Body of pancreas (tissue), 4 donors: ENCODE measurements around the gene CAMTA1. TPM values are rescaled to one million over a fixed set of nuclear protein-coding genes. Genes with fewer than 3 reads are reported as not detected.
A peak's percentile ranks its signal among the peaks of the same experiment; 100 is the strongest.

Experiments
- ATAC-seq: fragments of 150-250 bp; one replicate; pipeline ENCODE4 v1.9.1; 2016
- DNase-seq, 4 donors: peaks; one replicate each; pipeline ENCODE4 v3.0.0-alpha.2; 2019
- H3K27ac ChIP-seq, 4 donors: fragments of 200-600 bp; sonication (generic); 1 replicate in 3 of 4; 2 replicates in 1 of 4; pipeline versions ENCODE4 v1.5.1 to v1.6.1; 2016 to 2019; ENCODE audit warnings: mild to moderate bottlenecking in 1 of 4, mixed read lengths in 1 of 4, moderate library complexity in 1 of 4
- H3K27me3 ChIP-seq, 2 donors: fragments of 200-600 bp; sonication (generic); one replicate each; pipeline ENCODE4 v1.6.0; 2016; ENCODE audit warnings: mild to moderate bottlenecking in 1 of 2
- H3K36me3 ChIP-seq, 2 donors: fragments of 200-600 bp; sonication (generic); replicated peaks in 1 of 2; 2 replicates each; pipeline ENCODE4 v1.5.1; 2016; ENCODE audit warnings: low read depth in 2 of 2; ENCODE audit not compliant: insufficient read depth in 1 of 2
- H3K4me1 ChIP-seq: fragments of 200-600 bp; sonication (generic); one replicate; pipeline ENCODE4 v1.6.0; 2016
- H3K4me3 ChIP-seq, 2 donors: fragments of 200-600 bp; sonication (generic); 1 replicate in 1 of 2; 2 replicates in 1 of 2; pipeline ENCODE4 v1.5.1; 2016 to 2019
- H3K9me3 ChIP-seq, 3 donors: fragments of 200-600 bp; sonication (generic); 1 replicate in 2 of 3; 2 replicates in 1 of 3; pipeline ENCODE4 v1.5.1; 2016
- CTCF ChIP-seq, 7 experiments: fragments of 450-650 bp in 4 of 7; fragments of 200-600 bp in 3 of 7; sonication (generic) in 3 of 7; IDR thresholded peaks; one replicate each; pipeline ENCODE4 v1.5.1; 2016 to 2019; ENCODE audit warnings: antibody characterized with exemption in 7 of 7
- POLR2A ChIP-seq, 3 donors: fragments of 450-650 bp; IDR thresholded peaks; one replicate each; pipeline ENCODE4 v1.6.1; 2016; ENCODE audit warnings: antibody characterized with exemption in 3 of 3, mild to moderate bottlenecking in 2 of 3
- WGBS, 2 donors: methylation state at CpG; one replicate each; pipeline ENCODE4 v1.1.5; 2017; 5-methylcytosine and 5-hydroxymethylcytosine counted together
- intact Hi-C: fragments of 100-400 bp; cut with DNase I; formaldehyde crosslinking; loops from one replicate; pipeline ENCODE4 v1.15.1; 2023
- total RNA-seq, 2 donors: library from RNA; depleted of rRNA; stranded (reverse); fragments of >200 nt; gene quantifications; one replicate each; pipeline ENCODE4 v1.1.0, GENCODE V29; 2016

Gene CAMTA1
- total RNA-seq, 2 donors from 2014 or later: 36.3 to 59.7 TPM

DNA sequence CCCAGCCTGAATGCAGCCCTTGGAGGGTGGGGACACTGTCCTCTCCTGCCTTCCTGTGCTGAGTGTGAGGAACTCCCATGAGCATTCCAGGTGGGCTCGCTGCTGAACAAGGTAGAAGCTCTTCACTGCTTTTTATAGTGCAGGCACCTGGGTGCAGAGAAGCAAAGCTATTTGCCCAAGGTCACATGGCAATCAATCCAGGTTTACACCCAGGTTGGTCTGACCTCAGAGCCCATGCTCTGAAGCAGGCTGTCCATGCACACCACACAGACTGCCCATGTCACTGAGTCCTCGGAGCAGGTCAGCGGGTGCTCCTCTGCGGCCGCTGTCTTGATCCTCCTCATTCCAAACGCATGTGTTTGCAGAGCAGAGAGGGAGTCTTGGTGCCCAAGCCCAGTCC, 662.5 kb downstream of the CAMTA1 start:
- no peak overlapping the region for H3K27ac ChIP-seq
- peak in 3 of 4 donors; percentile 35 to 46 (median 42) for DNase-seq
- no peaks in the 10 kb centered on the region for H3K9me3 ChIP-seq
- peak; percentile 59 for ATAC-seq
- peaks cover 10% of the 10 kb centered on the region for H3K4me1 ChIP-seq
- no peaks in the 10 kb centered on the region for H3K36me3 ChIP-seq
- intact Hi-C loops: no loop called here
- WGBS, 2 donors: 50 to 60% methylated on average over 1 to 6 of the region's 6 CpGs
- H3K27me3 ChIP-seq: no peaks in the 10 kb centered on the region
- TF ChIP-seq CTCF (IDR thresholded peaks at IDR 0.05): no peak
- no peak for TF ChIP-seq POLR2A (IDR thresholded peaks at IDR 0.05)
- no peak overlapping the region for H3K4me3 ChIP-seq

DNA sequence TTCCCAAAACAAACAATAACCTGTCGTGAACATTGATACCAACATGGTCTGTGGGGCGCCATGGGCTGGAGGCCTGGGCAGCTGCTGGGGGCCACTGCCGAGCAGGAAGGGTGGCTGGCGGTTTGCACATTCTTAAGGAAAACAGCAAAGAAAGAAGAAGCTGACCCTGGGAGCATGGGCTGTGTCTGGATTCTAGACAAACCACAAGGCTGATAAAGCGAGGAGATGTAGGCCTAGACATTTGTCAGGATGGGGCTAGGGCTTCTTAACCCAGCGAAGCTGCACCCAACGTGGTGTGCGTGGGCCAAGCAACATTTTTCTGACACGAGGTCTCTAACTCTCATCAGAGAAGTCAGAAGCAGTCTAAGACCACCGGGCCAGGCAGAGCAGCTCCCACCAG, 663.7 kb downstream of the CAMTA1 start:
- DNase-seq: no peak

GRCh38 chr1:7449750-7450149, 664.5 kb downstream of the CAMTA1 start:
- H3K27me3 ChIP-seq: no peaks in the 10 kb centered on the region
- H3K27ac ChIP-seq: no peak overlapping the region
- TF ChIP-seq CTCF (IDR thresholded peaks at IDR 0.05): no peak
- no peak for TF ChIP-seq POLR2A (IDR thresholded peaks at IDR 0.05)
- ATAC-seq (no peak), DNase-seq (no peak)
- intact Hi-C loops: no loop called here
- no peaks in the 10 kb centered on the region for H3K36me3 ChIP-seq
- H3K4me1 ChIP-seq: peaks cover 10% of the 10 kb centered on the region
- no peak overlapping the region for H3K4me3 ChIP-seq
- no peaks in the 10 kb centered on the region for H3K9me3 ChIP-seq
- 94 to 99% methylated on average over 5 to 6 of the region's 7 CpGs for WGBS, 2 donors

More for the DNA sequence above, 663.7 kb downstream of the CAMTA1 start:
- 84 to 89% methylated on average over 9 to 10 of the region's 10 CpGs for WGBS, 2 donors
- intact Hi-C loops: no loop called here
- Histone ChIP-seq H3K36me3 (no peaks in the 10 kb centered on the region), H3K27me3 (no peaks in the 10 kb centered on the region), H3K4me1 (peaks cover 10% of the 10 kb centered on the region), H3K9me3 (no peaks in the 10 kb centered on the region), H3K4me3 (no peak overlapping the region), H3K27ac (no peak overlapping the region)
- TF ChIP-seq POLR2A (IDR thresholded peaks at IDR 0.05): no peak
- TF ChIP-seq CTCF (IDR thresholded peaks at IDR 0.05): no peak
- no peak for ATAC-seq

DNA sequence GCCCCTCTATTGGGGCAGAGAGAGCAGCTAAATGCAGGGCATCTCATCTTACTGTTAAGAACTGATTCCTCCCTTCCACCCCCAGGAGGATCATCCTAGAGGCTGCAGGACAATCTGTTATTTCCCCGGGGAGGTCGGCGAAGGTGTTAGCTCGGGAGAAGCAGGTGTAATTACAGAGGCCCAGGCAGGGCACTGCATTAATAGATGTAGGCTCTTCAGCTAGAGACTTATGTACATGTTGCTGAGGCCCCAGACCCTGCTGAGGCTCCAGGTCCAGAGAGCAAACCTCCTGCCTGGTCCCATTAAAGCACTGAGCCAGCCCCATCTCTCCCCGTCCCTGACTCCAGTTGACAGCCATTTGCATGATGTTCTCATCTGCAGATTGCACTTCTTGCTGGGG, 665.6 kb downstream of the CAMTA1 start:
- no peak for DNase-seq
- no peak for TF ChIP-seq POLR2A (IDR thresholded peaks at IDR 0.05)
- no peak for TF ChIP-seq CTCF (IDR thresholded peaks at IDR 0.05)
- ATAC-seq: no peak
- intact Hi-C loops: no loop called here
- peaks cover 14% of the 10 kb centered on the region for H3K4me1 ChIP-seq
- H3K9me3 ChIP-seq: no peaks in the 10 kb centered on the region
- H3K27me3 ChIP-seq: no peaks in the 10 kb centered on the region
- no peaks in the 10 kb centered on the region for H3K36me3 ChIP-seq
- no peak overlapping the region for H3K27ac ChIP-seq
- WGBS, 2 donors: 64 to 78% methylated on average over 4 to 5 of the region's 5 CpGs
- H3K4me3 ChIP-seq: no peak overlapping the region

DNA sequence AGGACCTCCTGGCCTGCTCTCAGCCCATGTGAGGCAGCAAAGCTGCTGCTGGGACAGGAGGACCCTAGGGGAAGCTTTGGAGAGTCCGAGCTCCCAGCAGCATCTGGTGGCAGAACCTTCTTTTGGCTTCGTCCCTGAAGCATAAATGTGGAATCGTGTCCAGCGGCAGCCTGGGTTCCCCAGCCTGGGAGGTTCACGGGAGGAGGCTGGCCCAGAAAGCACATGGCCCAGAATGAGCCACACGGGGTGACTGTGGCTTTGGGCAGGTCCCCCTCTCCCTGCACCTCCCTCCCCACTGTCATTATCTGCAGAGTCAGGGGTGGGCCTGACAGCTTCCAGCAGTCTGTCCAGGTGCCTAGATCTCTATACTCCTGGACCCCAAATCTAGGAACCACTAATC, 667.8 kb downstream of the CAMTA1 start:
- no peak for TF ChIP-seq POLR2A (IDR thresholded peaks at IDR 0.05)
- no peak for TF ChIP-seq CTCF (IDR thresholded peaks at IDR 0.05)
- intact Hi-C loops: no loop called here
- ATAC-seq (no peak), DNase-seq (no peak)
- Histone ChIP-seq H3K4me3 (no peak overlapping the region), H3K4me1 (peaks cover 16% of the 10 kb centered on the region), H3K9me3 (no peaks in the 10 kb centered on the region), H3K36me3 (no peaks in the 10 kb centered on the region), H3K27ac (no peak overlapping the region), H3K27me3 (no peaks in the 10 kb centered on the region)
- WGBS, 2 donors: 70 to 100% methylated on average over 1 to 6 of the region's 6 CpGs
